Tibial nerve (tissue), 3 donors: Measurements from ENCODE around the gene IL21R.

ENCODE experiments used
- POLR2A ChIP-seq, 2 donors: fragments of 450-650 bp; IDR thresholded peaks; one replicate each; pipeline ENCODE4 v1.6.1; 2017; ENCODE audit warnings: antibody characterized with exemption in 2 of 2, mild to moderate bottlenecking in 2 of 2, moderate library complexity in 2 of 2
- TF ChIP-seq, protein P1 (sequence below), 5 experiments: fragments of 200-600 bp in 3 of 5; fragments of 450-650 bp in 2 of 5; sonication (generic) in 3 of 5; IDR thresholded peaks; one replicate each; pipeline ENCODE4 v1.5.1; 2016 to 2019; ENCODE audit warnings: antibody characterized with exemption in 5 of 5, mild to moderate bottlenecking in 3 of 5, moderate library complexity in 2 of 5

DNA sequence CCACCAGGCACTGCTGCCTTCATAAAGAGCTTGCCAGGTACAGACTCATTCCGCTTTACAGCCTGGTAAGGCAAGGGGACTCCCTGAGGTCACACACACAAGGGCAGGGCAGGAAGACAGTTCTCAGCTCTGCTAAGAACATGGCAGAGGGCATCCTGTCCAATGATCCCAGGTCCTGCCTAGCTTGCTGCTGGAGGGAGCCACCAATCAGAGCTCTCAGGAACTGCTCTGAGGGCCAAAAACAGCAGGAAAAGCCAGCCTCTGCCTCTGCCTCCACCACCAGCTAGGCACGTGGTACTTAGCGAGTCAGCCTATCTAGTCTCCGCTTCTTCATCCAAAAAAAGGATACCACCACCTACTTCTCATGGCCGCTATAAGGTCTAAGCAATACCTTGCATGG is 81.7 kb downstream of the IL21R start:
- TF ChIP-seq POLR2A (IDR thresholded peaks at IDR 0.05), result no peak
- TF ChIP-seq, protein P1, sequence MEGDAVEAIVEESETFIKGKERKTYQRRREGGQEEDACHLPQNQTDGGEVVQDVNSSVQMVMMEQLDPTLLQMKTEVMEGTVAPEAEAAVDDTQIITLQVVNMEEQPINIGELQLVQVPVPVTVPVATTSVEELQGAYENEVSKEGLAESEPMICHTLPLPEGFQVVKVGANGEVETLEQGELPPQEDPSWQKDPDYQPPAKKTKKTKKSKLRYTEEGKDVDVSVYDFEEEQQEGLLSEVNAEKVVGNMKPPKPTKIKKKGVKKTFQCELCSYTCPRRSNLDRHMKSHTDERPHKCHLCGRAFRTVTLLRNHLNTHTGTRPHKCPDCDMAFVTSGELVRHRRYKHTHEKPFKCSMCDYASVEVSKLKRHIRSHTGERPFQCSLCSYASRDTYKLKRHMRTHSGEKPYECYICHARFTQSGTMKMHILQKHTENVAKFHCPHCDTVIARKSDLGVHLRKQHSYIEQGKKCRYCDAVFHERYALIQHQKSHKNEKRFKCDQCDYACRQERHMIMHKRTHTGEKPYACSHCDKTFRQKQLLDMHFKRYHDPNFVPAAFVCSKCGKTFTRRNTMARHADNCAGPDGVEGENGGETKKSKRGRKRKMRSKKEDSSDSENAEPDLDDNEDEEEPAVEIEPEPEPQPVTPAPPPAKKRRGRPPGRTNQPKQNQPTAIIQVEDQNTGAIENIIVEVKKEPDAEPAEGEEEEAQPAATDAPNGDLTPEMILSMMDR (IDR thresholded peaks at IDR 0.05), result no peak
